OCI-LY3 (cell line): Measurements from ENCODE around the gene CXCL3.

ENCODE experiments used
- H2AFZ ChIP-seq: fragments of 200-600, 300-600 bp; shearing (Covaris generic); 2 replicates; pipeline ENCODE4 v1.6.0; 2014; ENCODE audit warnings: antibody characterized with exemption, low read depth, low read length
- H3K27ac ChIP-seq: fragments of 200-600, 300-600 bp; sonication (generic); 2 replicates; pipeline ENCODE4 v1.5.1; 2014; ENCODE audit warnings: mild to moderate bottlenecking, low read length, moderate library complexity, mixed read lengths
- H3K27me3 ChIP-seq: fragments of 200-600, 300-600 bp; sonication (generic); 2 replicates; pipeline ENCODE4 v1.6.1; 2014; ENCODE audit warnings: low read depth, low read length, mixed read lengths
- H3K36me3 ChIP-seq: fragments of 200-600, 300-600 bp; sonication (generic); replicated peaks from 2 replicates; pipeline ENCODE3; 2014; ENCODE audit warnings: low read depth, low read length, mixed read lengths
- H3K4me1 ChIP-seq: fragments of 300-600, 200-600 bp; sonication (generic); 2 replicates; pipeline ENCODE4 v1.6.1; 2014; ENCODE audit warnings: low read length, mixed read lengths
- H3K4me2 ChIP-seq: fragments of 200-600, 300-600 bp; sonication (generic); 2 replicates; pipeline ENCODE4 v1.6.1; 2014; ENCODE audit warnings: low read length, mixed read lengths
- H3K4me3 ChIP-seq: fragments of 300-600, 200-600 bp; sonication (generic); 2 replicates; pipeline ENCODE4 v1.5.1; 2014; ENCODE audit warnings: antibody characterized with exemption, mild to moderate bottlenecking, low read length, moderate library complexity
- H3K79me2 ChIP-seq: fragments of 300-600, 200-600 bp; shearing (Covaris generic); 2 replicates; pipeline ENCODE4 v1.6.1; 2014; ENCODE audit warnings: mild to moderate bottlenecking, low read length, mixed read lengths
- H3K9ac ChIP-seq: fragments of 300-600, 200-600 bp; shearing (Covaris generic); 2 replicates; pipeline ENCODE4 v1.6.0; 2014; ENCODE audit warnings: mild to moderate bottlenecking, low read length, moderate library complexity
- H3K9me3 ChIP-seq: fragments of 200-600, 300-600 bp; shearing (Covaris generic); 2 replicates; pipeline ENCODE4 v1.6.1; 2014; ENCODE audit warnings: low read length, mixed read lengths; ENCODE audit not compliant: insufficient read depth
- H4K20me1 ChIP-seq: fragments of 200-600, 300-600 bp; sonication (generic); 2 replicates; pipeline ENCODE4 v1.6.1; 2016; ENCODE audit warnings: low read length, mixed read lengths; ENCODE audit not compliant: insufficient read depth
- EZH2phosphoT487 ChIP-seq: fragments of 200-600 bp; shearing (Covaris generic); IDR thresholded peaks from 2 replicates; pipeline ENCODE4 v1.6.1; 2018; ENCODE audit warnings: antibody characterized with exemption, mixed run types, low read depth
- TF ChIP-seq, protein P1 (sequence below): fragments of 200-600, 300-600 bp; sonication (generic); IDR thresholded peaks from 2 replicates; pipeline ENCODE4 v1.5.1; 2014; ENCODE audit warnings: antibody characterized with exemption, low read length, low read depth

CXCL3 gene

DNA sequence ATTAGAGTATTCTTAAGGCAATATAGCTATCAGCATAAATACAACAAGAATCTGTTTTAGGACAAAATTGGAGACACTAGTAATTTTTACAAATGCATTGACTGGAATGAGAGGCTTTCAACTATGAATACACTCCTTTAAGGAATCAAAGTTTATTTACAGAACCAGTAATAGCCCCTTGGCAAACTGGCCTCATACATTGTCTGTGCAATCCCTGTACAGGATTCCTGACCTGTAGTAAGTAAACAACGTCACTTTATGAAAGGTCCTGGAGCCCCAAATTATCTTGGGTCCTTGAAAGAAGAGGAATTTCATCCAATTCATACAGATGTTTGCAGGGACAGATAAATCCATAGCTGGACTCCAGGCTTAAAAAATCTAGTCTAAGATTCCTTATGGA, 25.4 kb upstream of the CXCL3 start:
- H3K79me2 ChIP-seq: no peaks in the 10 kb centered on the region
- H3K4me1 ChIP-seq: no peaks in the 10 kb centered on the region
- no peaks in the 10 kb centered on the region for H3K27me3 ChIP-seq
- no peak overlapping the region for H3K9ac ChIP-seq
- no peak overlapping the region for H3K4me2 ChIP-seq
- TF ChIP-seq EZH2phosphoT487: no peak
- TF ChIP-seq, protein P1, sequence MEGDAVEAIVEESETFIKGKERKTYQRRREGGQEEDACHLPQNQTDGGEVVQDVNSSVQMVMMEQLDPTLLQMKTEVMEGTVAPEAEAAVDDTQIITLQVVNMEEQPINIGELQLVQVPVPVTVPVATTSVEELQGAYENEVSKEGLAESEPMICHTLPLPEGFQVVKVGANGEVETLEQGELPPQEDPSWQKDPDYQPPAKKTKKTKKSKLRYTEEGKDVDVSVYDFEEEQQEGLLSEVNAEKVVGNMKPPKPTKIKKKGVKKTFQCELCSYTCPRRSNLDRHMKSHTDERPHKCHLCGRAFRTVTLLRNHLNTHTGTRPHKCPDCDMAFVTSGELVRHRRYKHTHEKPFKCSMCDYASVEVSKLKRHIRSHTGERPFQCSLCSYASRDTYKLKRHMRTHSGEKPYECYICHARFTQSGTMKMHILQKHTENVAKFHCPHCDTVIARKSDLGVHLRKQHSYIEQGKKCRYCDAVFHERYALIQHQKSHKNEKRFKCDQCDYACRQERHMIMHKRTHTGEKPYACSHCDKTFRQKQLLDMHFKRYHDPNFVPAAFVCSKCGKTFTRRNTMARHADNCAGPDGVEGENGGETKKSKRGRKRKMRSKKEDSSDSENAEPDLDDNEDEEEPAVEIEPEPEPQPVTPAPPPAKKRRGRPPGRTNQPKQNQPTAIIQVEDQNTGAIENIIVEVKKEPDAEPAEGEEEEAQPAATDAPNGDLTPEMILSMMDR: no peak
- no peak overlapping the region for H3K4me3 ChIP-seq
- no peaks in the 10 kb centered on the region for H3K36me3 ChIP-seq
- H3K9me3 ChIP-seq: no peaks in the 10 kb centered on the region
- H4K20me1 ChIP-seq: no peaks in the 10 kb centered on the region
- no peak overlapping the region for H3K27ac ChIP-seq
- H2AFZ ChIP-seq: no peak overlapping the region

DNA sequence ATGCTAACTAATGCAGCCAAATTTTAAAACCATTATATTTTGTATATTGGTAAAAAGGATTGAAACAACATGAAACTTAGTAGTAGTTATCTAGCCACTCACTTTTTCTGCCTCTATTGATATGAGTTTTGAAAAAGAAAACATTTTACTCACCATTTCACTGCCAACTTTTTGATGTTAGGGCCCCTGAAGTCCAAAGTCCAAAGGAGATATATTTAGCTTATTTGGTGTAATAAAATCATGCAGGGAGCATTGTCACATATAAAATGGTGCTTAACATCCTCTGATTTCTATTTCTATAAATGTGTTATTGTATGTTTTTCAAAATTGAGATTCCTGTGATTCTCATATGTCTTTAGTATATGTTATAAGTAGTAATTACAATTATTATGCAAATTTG, 24.5 kb upstream of the CXCL3 start:
- H3K36me3 ChIP-seq: no peaks in the 10 kb centered on the region
- H3K9me3 ChIP-seq: no peaks in the 10 kb centered on the region
- H3K4me3 ChIP-seq: no peak overlapping the region
- no peak overlapping the region for H3K9ac ChIP-seq
- no peak for TF ChIP-seq EZH2phosphoT487
- TF ChIP-seq, protein P1: no peak
- H3K79me2 ChIP-seq: no peaks in the 10 kb centered on the region
- H3K27me3 ChIP-seq: no peaks in the 10 kb centered on the region
- no peaks in the 10 kb centered on the region for H3K4me1 ChIP-seq
- no peaks in the 10 kb centered on the region for H4K20me1 ChIP-seq
- no peak overlapping the region for H2AFZ ChIP-seq
- no peak overlapping the region for H3K27ac ChIP-seq
- no peak overlapping the region for H3K4me2 ChIP-seq

GRCh38 chr4:74061430-74061829, 22.9 kb upstream of the CXCL3 start:
- no peak overlapping the region for H3K4me2 ChIP-seq
- H3K79me2 ChIP-seq: no peaks in the 10 kb centered on the region
- no peaks in the 10 kb centered on the region for H3K4me1 ChIP-seq
- H2AFZ ChIP-seq: no peak overlapping the region
- no peak overlapping the region for H3K27ac ChIP-seq
- TF ChIP-seq, protein P1: no peak
- no peak for TF ChIP-seq EZH2phosphoT487
- H3K4me3 ChIP-seq: no peak overlapping the region
- no peak overlapping the region for H3K9ac ChIP-seq
- no peaks in the 10 kb centered on the region for H3K27me3 ChIP-seq
- no peaks in the 10 kb centered on the region for H4K20me1 ChIP-seq
- H3K36me3 ChIP-seq: no peaks in the 10 kb centered on the region
- H3K9me3 ChIP-seq: no peaks in the 10 kb centered on the region

DNA sequence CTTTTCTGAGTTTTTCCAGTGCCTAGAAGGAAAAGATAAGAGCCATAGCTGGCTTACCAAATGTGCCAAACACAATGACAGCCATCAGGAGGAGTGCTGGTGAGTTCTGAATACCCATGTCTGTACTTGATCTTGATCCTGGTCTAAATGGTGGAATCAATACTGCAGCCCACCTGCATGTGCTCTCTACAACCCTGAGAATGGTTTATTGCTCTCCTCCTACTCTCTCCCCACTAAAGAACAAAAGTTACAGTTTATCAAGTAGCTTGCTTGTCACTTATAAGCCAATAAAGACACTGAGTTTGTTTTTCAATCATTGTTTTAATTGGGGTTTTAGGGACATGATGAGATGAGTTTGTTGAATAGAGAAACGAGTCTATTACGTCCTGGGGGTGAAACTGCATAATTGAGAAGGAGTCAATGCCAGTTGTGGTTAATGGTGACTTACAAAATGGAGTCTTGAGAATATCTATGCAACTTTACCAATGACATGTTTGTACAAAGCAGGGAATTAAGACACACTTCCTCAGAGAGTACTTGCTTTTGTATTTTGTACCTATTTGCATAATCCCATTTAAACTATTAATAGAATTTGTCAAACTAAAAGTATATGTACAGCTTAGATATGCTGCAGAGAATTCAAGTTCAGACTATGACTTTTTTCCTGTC, 20.8 kb upstream of the CXCL3 start:
- H4K20me1 ChIP-seq: no peaks in the 10 kb centered on the region
- TF ChIP-seq, protein P1: no peak
- no peak for TF ChIP-seq EZH2phosphoT487
- H3K27me3 ChIP-seq: no peaks in the 10 kb centered on the region
- H3K27ac ChIP-seq: no peak overlapping the region
- no peaks in the 10 kb centered on the region for H3K4me1 ChIP-seq
- H3K36me3 ChIP-seq: no peaks in the 10 kb centered on the region
- no peak overlapping the region for H2AFZ ChIP-seq
- no peak overlapping the region for H3K4me3 ChIP-seq
- no peak overlapping the region for H3K9ac ChIP-seq
- no peaks in the 10 kb centered on the region for H3K79me2 ChIP-seq
- H3K9me3 ChIP-seq: no peaks in the 10 kb centered on the region
- no peak overlapping the region for H3K4me2 ChIP-seq
